Activated CD8-positive, alpha-beta T cell treated with anti-CD3 and anti-CD28 coated beads for 36 hours (primary cell): ENCODE results near the gene CYB561. TPM values are rescaled to one million over a fixed set of nuclear protein-coding genes. Genes with fewer than 3 reads are reported as not detected.

Experiments
- ATAC-seq: fragments of 200-7000 bp; cut with Tn5 transposase; one replicate; pipeline ENCODE4 v1.10.0; 2021; ENCODE audit warnings: mild to moderate bottlenecking, moderate library complexity
- CTCF ChIA-PET: fragments of 350-600 bp; sonication (Branson Sonifier 250); formaldehyde crosslinking; loops from one replicate; lab custom pipeline; 2021; ENCODE audit warnings: antibody characterized with exemption; lab: Charles Lee
- POLR2A ChIA-PET: fragments of 350-600 bp; sonication (Branson Sonifier 250); formaldehyde crosslinking; loops from one replicate; lab custom pipeline; 2021; ENCODE audit warnings: antibody characterized with exemption; lab: Charles Lee
- DNase-seq: peaks from one replicate; pipeline ENCODE4 v3.0.0-alpha.2; 2020
- H3K27ac Mint-ChIP-seq: one replicate; pipeline ENCODE4 v1.8.0; 2021; ENCODE audit warnings: mild to moderate bottlenecking, mixed read lengths
- H3K27me3 Mint-ChIP-seq: one replicate; pipeline ENCODE4 v1.8.0; 2021; ENCODE audit warnings: mixed read lengths
- H3K36me3 Mint-ChIP-seq: one replicate; pipeline ENCODE4 v1.8.0; 2021; ENCODE audit warnings: low read depth, mixed read lengths
- H3K4me1 Mint-ChIP-seq: one replicate; pipeline ENCODE4 v1.8.0; 2021; ENCODE audit warnings: low read depth, mixed read lengths
- H3K4me3 Mint-ChIP-seq: one replicate; pipeline ENCODE4 v1.8.0; 2021; ENCODE audit warnings: mild to moderate bottlenecking, moderate library complexity, mixed read lengths
- H3K9me3 Mint-ChIP-seq: one replicate; pipeline ENCODE4 v1.8.0; 2021; ENCODE audit warnings: mixed read lengths
- CTCF ChIP-seq: fragments of 200-600 bp; IDR thresholded peaks from one replicate; pipeline ENCODE4 v1.8.0; 2022; ENCODE audit warnings: antibody characterized with exemption, mild to moderate bottlenecking
- intact Hi-C: fragments of 100-400 bp; cut with micrococcal nuclease; formaldehyde crosslinking; loops from one replicate; pipeline ENCODE4 v1.10.0; 2022
- total RNA-seq, 2 experiments: library from RNA; stranded (reverse); gene quantifications; one replicate each; pipeline ENCODE4 v1.2.3, GENCODE V29; 2021

The CYB561 gene
- total RNA-seq, 2 experiments from 2014 or later, result 1.5 to 2.2 TPM

GRCh38 chr17:63426917-63427308, 19.2 kb downstream of the CYB561 start:
- Mint-ChIP-seq H3K27me3 (no peaks in the 10 kb centered on the region), H3K4me1 (peaks cover 26% of the 10 kb centered on the region), H3K36me3 (no peaks in the 10 kb centered on the region), H3K27ac (no peak overlapping the region), H3K9me3 (no peaks in the 10 kb centered on the region), H3K4me3 (no peak overlapping the region)
- ATAC-seq (no peak), DNase-seq (no peak)
- ChIA-PET CTCF (interaction anchor here (1.0 to 12.6 kb wide), 19 partner anchors 8 to 208 kb away, joined by 3 to 231 read pairs (median 12); partner anchors contain the start of genes ACE, CYB561 and TACO1), POLR2A (interaction anchor here (1.3 to 2.8 kb wide), 2 partner anchors 182 to 185 kb away, joined by 5 to 10 read pairs; no protein-coding TSS in a partner anchor)
- no peak for TF ChIP-seq CTCF
- intact Hi-C loops, result loop anchor here (2.0 kb wide), 1 partner anchor 184 kb away; no protein-coding TSS in a partner anchor

GRCh38 chr17:63426041-63426916, 19.8 kb downstream of the CYB561 start:
- POLR2A ChIA-PET, result interaction anchor here (0.7 to 2.8 kb wide), 7 partner anchors 9 to 1207 kb away, joined by 3 to 10 read pairs (median 5); no protein-coding TSS in a partner anchor
- no peak for ATAC-seq
- Mint-ChIP-seq H3K36me3 (no peaks in the 10 kb centered on the region), H3K4me3 (no peak overlapping the region), H3K9me3 (no peaks in the 10 kb centered on the region), H3K27ac (no peak overlapping the region), H3K27me3 (no peaks in the 10 kb centered on the region), H3K4me1 (peaks cover 26% of the 10 kb centered on the region)
- DNase-seq, result no peak
- CTCF ChIA-PET, result interaction anchor here (0.6 to 12.6 kb wide), 66 partner anchors 9 to 797 kb away, joined by 3 to 231 read pairs (median 4); partner anchors contain the start of genes ACE, CYB561, KCNH6 and MAP3K3
- no peak for TF ChIP-seq CTCF
- intact Hi-C loops, result loop anchor here (2.0 kb wide), 1 partner anchor 185 kb away; no protein-coding TSS in a partner anchor

GRCh38 chr17:63425483-63425882, 20.6 kb downstream of the CYB561 start:
- intact Hi-C loops, result loop anchor here (2.0 kb wide), 1 partner anchor 53 kb away; no protein-coding TSS in a partner anchor
- peak; percentile 97 for TF ChIP-seq CTCF
- H3K4me1 Mint-ChIP-seq, result peaks cover 28% of the 10 kb centered on the region
- no peak overlapping the region for H3K4me3 Mint-ChIP-seq
- CTCF ChIA-PET, result interaction anchor here (0.6 to 12.6 kb wide), 66 partner anchors 8 to 797 kb away, joined by 3 to 231 read pairs (median 4); partner anchors contain the start of genes ACE, CYB561, KCNH6 and MAP3K3
- no peaks in the 10 kb centered on the region for H3K9me3 Mint-ChIP-seq
- DNase-seq (peak; percentile 79), ATAC-seq (peak; percentile 92)
- H3K27ac Mint-ChIP-seq, result no peak overlapping the region
- no peaks in the 10 kb centered on the region for H3K27me3 Mint-ChIP-seq
- POLR2A ChIA-PET, result interaction anchor here (0.7 to 1.3 kb wide), 6 partner anchors 9 to 1207 kb away, joined by 3 to 6 read pairs (median 4); no protein-coding TSS in a partner anchor
- H3K36me3 Mint-ChIP-seq, result no peaks in the 10 kb centered on the region

- Mint-ChIP-seq H3K36me3 (no peaks in the 10 kb centered on the region), H3K4me1 (peaks cover 37% of the 10 kb centered on the region), H3K9me3 (no peaks in the 10 kb centered on the region), H3K27me3 (no peaks in the 10 kb centered on the region), H3K4me3 (no peak overlapping the region), H3K27ac (no peak overlapping the region)
- ChIA-PET POLR2A (no interaction called here), CTCF (interaction anchor here (1.2 to 12.6 kb wide), 7 partner anchors 47 to 252 kb away, joined by 3 to 231 read pairs (median 17); partner anchors contain the start of gene ACE)
- TF ChIP-seq CTCF, result no peak
- intact Hi-C loops, result loop anchor here (2.0 kb wide), 1 partner anchor 55 kb away; no protein-coding TSS in a partner anchor
- DNase-seq (no peak), ATAC-seq (no peak)
These were observed 22.1 kb downstream of the CYB561 start for GRCh38 chr17:63423963-63424362.
